Motor neuron (in vitro differentiated cells): Measurements from ENCODE around the gene HESX1. TPM values are rescaled to one million over a fixed set of nuclear protein-coding genes. Genes with fewer than 3 reads are reported as not detected.
A peak's percentile ranks its signal among the peaks of the same experiment; 100 is the strongest.

Experiments used
- ATAC-seq, 8 experiments: fragments of 200-7000 bp; cut with Tn5 transposase; replicated peaks in 6 of 8; 2 replicates each; pipeline ENCODE4 v1.8.0; 2021; ENCODE audit warnings: mild to moderate bottlenecking in 8 of 8, moderate library complexity in 8 of 8
- H3K27ac ChIP-seq, 2 donors: fragments of 250-450 bp; sonication (Bioruptor Pico); 2 replicates each; pipeline ENCODE4 v1.9.0; 2021; ENCODE audit warnings: antibody characterized with exemption in 2 of 2, mild to moderate bottlenecking in 2 of 2, moderate library complexity in 1 of 2
- H3K4me1 ChIP-seq, 2 donors: fragments of 250-450 bp; sonication (Bioruptor Pico); replicated peaks in 1 of 2; 2 replicates each; pipeline ENCODE4 v1.6.1; 2021; ENCODE audit warnings: antibody characterized with exemption in 2 of 2, mild to moderate bottlenecking in 2 of 2, moderate library complexity in 1 of 2
- H3K4me3 ChIP-seq, 5 donors: fragments of 250-450 bp; sonication (Bioruptor Pico); 2 replicates each; pipeline ENCODE4 v1.9.0; 2021; ENCODE audit warnings: antibody characterized with exemption in 5 of 5, mild to moderate bottlenecking in 5 of 5, moderate library complexity in 4 of 5
- WGBS, 10 experiments: fragments of 450-650 bp; shearing (Covaris generic); methylation state at CpG; one replicate each; pipeline ENCODE4 v1.0.0; 2022; 5-methylcytosine and 5-hydroxymethylcytosine counted together
- in situ Hi-C, 9 experiments: fragments of 400-800 bp; cut with MboI; loops; one replicate each; pipeline ENCODE4 v1.15.0; 2021; ENCODE audit warnings: low sequenced_read_pairs in 9 of 9, low pct_unique_long_range_greater_than_20kb in 2 of 9; ENCODE audit not compliant: unreplicated experiment in 9 of 9
- total RNA-seq, 8 experiments: library from RNA; unstranded; fragments of 300-600 nt; gene quantifications; 2 replicates each; pipeline versions ENCODE4 v1.2.3 to v1.2.4, GENCODE V29; 2022

HESX1 gene
- total RNA-seq: 1 to 10 TPM; 1.2 to 3.1 (median 2.3) TPM

GRCh38 chr3:57199895-57200297 lies at the start of gene HESX1:
Gene HESX1, minus strand, starts transcription at chr3:57199978. Its CDS starts 60 bp downstream, at chr3:57199918.
- no peak for ATAC-seq
- Histone ChIP-seq H3K4me1 (no peaks in the 10 kb centered on the region), H3K27ac (no peak within 1 kb of the TSS), H3K4me3 (no peak within 1 kb of the TSS)
- in situ Hi-C loops: no loop called here
- 19 to 100% (median 36%) methylated on average over 1 to 4 of the region's 4 CpGs; no CpG with 5 or more reads in 2 of the 10 experiments for WGBS, 10 experiments

- in situ Hi-C loops: loop anchor here in 1 of 9 experiments (25.0 kb wide), 1 partner anchor 317 kb away; the partner anchor contains the start of gene PDE12
- no peak overlapping the region for H3K27ac ChIP-seq
- peak in 3 of 8 experiments; percentile 23 to 72 (median 47) for ATAC-seq
- WGBS, 10 experiments: 6 to 92% (median 83%) methylated on average over 1 to 2 of the region's 2 CpGs; no CpG with 5 or more reads in 1 of the 10 experiments
- no peak overlapping the region for H3K4me3 ChIP-seq
- H3K4me1 ChIP-seq: no peaks in the 10 kb centered on the region
These were observed 45.2 kb upstream of the HESX1 start for GRCh38 chr3:57244946-57245345.

GRCh38 chr3:57234613-57235575 lies 35.1 kb upstream of the HESX1 start:
- 66 to 100% (median 92%) methylated on average over 2 to 10 of the region's 13 CpGs for WGBS, 10 experiments
- H3K4me1 ChIP-seq: no peaks in the 10 kb centered on the region
- in situ Hi-C loops: loop anchor here in 1 of 9 experiments (25.0 kb wide), 1 partner anchor 327 kb away; the partner anchor contains the start of gene PDE12
- no peak overlapping the region for H3K27ac ChIP-seq
- no peak for ATAC-seq
- no peak overlapping the region for H3K4me3 ChIP-seq

- Histone ChIP-seq H3K27ac (no peak overlapping the region), H3K4me1 (peaks cover 0 to 4% of the 10 kb centered on the region in 2 donors), H3K4me3 (no peak overlapping the region)
- in situ Hi-C loops: loop anchor here in 1 of 9 experiments (25.0 kb wide), 1 partner anchor 329 kb away; the partner anchor contains the start of gene PDE12
- 89 to 100% (median 95%) methylated on average over 1 to 2 of the region's 2 CpGs; no CpG with 5 or more reads in 4 of the 10 experiments for WGBS, 10 experiments
- no peak for ATAC-seq
These were observed 34.0 kb upstream of the HESX1 start for GRCh38 chr3:57233799-57234198.

GRCh38 chr3:57230006-57230405 lies 30.2 kb upstream of the HESX1 start:
- in situ Hi-C loops: loop anchor here in 1 of 9 experiments (25.0 kb wide), 1 partner anchor 332 kb away; the partner anchor contains the start of gene PDE12
- no peak for ATAC-seq
- no peak overlapping the region for H3K27ac ChIP-seq
- no peak overlapping the region for H3K4me3 ChIP-seq
- peaks cover 2 to 10% of the 10 kb centered on the region in 2 donors for H3K4me1 ChIP-seq
- 40 to 93% (median 83%) methylated on average over 1 to 2 of the region's 2 CpGs; no CpG with 5 or more reads in 3 of the 10 experiments for WGBS, 10 experiments

- H3K27ac ChIP-seq: peak overlapping the region; percentile 78 to 85
- in situ Hi-C loops: loop anchor here in 1 of 9 experiments (25.0 kb wide), 1 partner anchor 334 kb away; the partner anchor contains the start of gene PDE12
- H3K4me1 ChIP-seq: peaks cover 2 to 10% of the 10 kb centered on the region in 2 donors
- WGBS, 10 experiments: 0 to 7% (median 0%) methylated on average over 1 to 31 of the region's 70 CpGs; no CpG with 5 or more reads in 2 of the 10 experiments
- H3K4me3 ChIP-seq: peak overlapping the region; percentile 60 to 95 (median 79)
- ATAC-seq: peak; percentile 51 to 69 (median 64)
These were observed 28.4 kb upstream of the HESX1 start for GRCh38 chr3:57227930-57228751.

- Histone ChIP-seq H3K4me1 (peaks cover 2 to 10% of the 10 kb centered on the region in 2 donors), H3K4me3 (peak within 1 kb of the TSS; percentile 60 to 95 (median 79)), H3K27ac (peak within 1 kb of the TSS; percentile 78 to 85)
- in situ Hi-C loops: loop anchor here in 1 of 9 experiments (25.0 kb wide), 1 partner anchor 335 kb away; the partner anchor contains the start of gene PDE12
- 0 to 8% (median 1%) methylated on average over 2 to 23 of the region's 71 CpGs; no CpG with 5 or more reads in 3 of the 10 experiments for WGBS, 10 experiments
- peak; percentile 87 to 97 (median 94) for ATAC-seq
These were observed 27.6 kb upstream of the HESX1 start, which contains the start of gene APPL1 for GRCh38 chr3:57227204-57227929. Gene APPL1, plus strand, starts transcription at chr3:57227729. Its CDS starts 155 bp downstream, at chr3:57227884.

- 44 to 100% (median 75%) methylated on average over 1 to 2 of the region's 2 CpGs; no CpG with 5 or more reads in 1 of the 10 experiments for WGBS, 10 experiments
- Histone ChIP-seq H3K4me3 (no peak overlapping the region), H3K27ac (no peak overlapping the region), H3K4me1 (peaks cover 2 to 10% of the 10 kb centered on the region in 2 donors)
- in situ Hi-C loops: loop anchor here in 1 of 9 experiments (25.0 kb wide), 1 partner anchor 336 kb away; the partner anchor contains the start of gene PDE12
- no peak for ATAC-seq
These were observed 26.4 kb upstream of the HESX1 start for GRCh38 chr3:57226176-57226575.

GRCh38 chr3:57224856-57225255 lies 25.1 kb upstream of the HESX1 start:
- peaks cover 2 to 10% of the 10 kb centered on the region in 2 donors for H3K4me1 ChIP-seq
- WGBS, 10 experiments: 44 to 100% (median 74%) methylated on average over 2 to 4 of the region's 4 CpGs
- in situ Hi-C loops: loop anchor here in 1 of 9 experiments (25.0 kb wide), 1 partner anchor 337 kb away; the partner anchor contains the start of gene PDE12
- H3K27ac ChIP-seq: no peak overlapping the region
- H3K4me3 ChIP-seq: no peak overlapping the region
- ATAC-seq: no peak

- 0 to 40% (median 7%) methylated on average over 1 to 2 of the region's 2 CpGs; no CpG with 5 or more reads in 4 of the 10 experiments for WGBS, 10 experiments
- Histone ChIP-seq H3K4me1 (peaks cover 2 to 6% of the 10 kb centered on the region in 2 donors), H3K27ac (no peak overlapping the region), H3K4me3 (no peak overlapping the region)
- in situ Hi-C loops: no loop called here
- ATAC-seq: peak in 4 of 8 experiments; percentile 31 to 75 (median 44)
These were observed 22.1 kb upstream of the HESX1 start for GRCh38 chr3:57221883-57222282.

- no peak overlapping the region for H3K27ac ChIP-seq
- ATAC-seq: no peak
- no peaks in the 10 kb centered on the region for H3K4me1 ChIP-seq
- 67 to 100% (median 80%) methylated on average over 1 to 2 of the region's 2 CpGs; no CpG with 5 or more reads in 1 of the 10 experiments for WGBS, 10 experiments
- no peak overlapping the region for H3K4me3 ChIP-seq
- in situ Hi-C loops: no loop called here
These were observed 6.6 kb upstream of the HESX1 start for GRCh38 chr3:57206423-57206822.
